ENCODE results near the gene SLC35C1.

SLC35C1 gene

DNA sequence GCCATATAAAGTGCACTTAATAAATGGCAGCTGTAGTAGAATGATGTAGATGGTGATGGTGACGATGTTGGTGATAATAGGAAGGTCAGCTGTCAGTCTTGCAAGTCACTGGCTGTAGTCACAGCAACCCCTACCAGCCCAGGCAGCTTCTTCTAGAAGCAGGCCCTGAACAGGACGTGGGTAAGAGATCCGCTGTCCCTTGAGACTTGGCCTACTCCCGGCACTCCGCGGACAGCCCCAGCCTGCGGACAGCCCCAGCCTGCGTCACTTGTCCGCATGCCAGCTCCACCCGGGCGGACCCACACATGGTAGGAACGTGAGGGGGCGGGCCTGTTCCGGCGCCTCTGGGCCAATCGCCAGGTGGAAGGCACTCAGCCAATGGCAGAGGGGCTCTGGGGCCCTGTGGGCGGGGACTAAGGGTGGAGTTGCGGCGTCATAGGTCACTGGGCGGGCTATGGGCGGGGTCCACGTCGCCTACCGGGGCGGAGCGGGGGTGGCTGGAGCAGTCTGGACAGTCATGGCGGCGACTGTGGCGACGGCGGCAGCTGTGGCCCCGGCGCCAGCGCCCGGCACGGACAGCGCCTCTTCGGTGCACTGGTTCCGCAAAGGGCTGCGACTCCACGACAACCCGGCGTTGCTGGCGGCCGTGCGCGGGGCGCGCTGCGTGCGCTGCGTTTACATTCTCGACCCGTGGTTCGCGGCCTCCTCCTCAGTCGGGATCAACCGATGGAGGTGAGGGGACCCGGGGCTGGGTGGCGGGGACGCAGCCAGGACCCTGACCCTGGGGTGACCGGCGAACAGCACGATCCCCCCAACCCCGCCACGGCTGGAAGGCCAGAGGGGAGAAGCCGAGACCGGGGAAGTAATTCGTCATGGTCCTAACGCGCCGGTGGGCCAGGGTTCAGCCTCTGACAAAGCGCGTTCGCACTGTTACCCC lies 42.3 kb downstream of the SLC35C1 start, which contains the start of gene CRY2:
Gene CRY2 (plus strand): TSS at position 502 of the 937 bp plus-strand sequence. CDS start 16 bp downstream, at position 518.
- DNase-seq = peak; percentile 96

DNA sequence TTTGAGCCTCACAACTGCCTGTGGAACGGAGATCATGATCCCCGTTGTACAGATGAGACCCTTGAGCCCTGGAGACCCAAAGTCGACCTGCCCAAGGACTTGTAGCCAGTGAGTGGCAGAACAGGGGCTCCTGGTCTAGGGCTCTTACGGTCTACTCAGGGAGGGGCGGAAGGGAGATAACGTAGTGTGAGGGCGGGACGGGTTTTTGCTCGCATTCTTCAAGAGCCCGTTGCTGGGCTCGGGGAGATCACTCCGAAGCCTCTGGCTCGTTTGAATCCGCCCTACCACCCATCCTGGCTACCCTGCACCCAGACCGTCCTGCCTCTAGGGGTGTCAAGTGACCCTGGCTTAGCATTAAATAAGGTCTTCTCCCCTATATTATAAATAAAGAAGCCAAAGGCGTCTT lies 43.0 kb downstream of the SLC35C1 start:
- DNase-seq = peak; percentile 52

DNA sequence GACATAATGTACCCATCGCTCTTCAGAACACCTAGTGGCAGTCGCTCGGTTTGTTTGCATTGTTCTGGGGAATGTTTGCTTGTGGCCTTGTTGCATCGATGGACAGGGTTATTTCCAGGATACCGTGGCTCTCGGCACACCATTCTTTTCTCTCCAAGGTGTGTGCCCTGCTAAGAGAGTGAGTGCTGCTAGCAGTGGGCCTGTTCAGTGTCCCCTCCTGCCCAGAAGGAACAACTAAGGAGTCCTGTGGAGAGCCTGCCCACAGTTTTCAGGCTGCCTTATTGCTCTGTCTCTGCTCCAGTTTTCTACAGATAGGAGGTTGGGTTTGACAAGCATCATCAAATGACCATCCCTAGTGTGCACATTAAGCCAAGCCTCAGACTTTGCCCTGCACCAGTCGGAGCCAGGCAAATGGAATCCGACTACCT lies 43.7 kb downstream of the SLC35C1 start:
- DNase-seq = no peak

DNA sequence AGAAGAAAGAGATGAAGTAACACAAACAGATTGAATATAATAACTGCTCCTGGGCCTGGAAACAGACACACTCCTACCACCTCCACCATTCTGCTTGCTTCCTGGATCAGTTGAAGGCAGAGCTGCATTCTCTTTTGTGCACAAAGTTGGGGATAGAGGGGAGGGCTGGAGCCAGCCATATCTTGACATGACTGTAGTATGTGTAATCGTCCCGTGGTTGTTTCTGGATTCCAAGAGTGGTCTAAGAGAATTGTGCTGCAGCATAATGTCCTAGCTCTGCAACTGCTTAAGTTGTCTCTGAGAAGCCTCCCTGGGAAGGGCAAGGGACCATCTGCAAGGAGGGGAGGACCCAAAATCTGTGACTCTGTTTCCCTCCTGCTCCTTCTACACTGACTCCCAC lies 45.5 kb downstream of the SLC35C1 start:
- DNase-seq = no peak

DNA sequence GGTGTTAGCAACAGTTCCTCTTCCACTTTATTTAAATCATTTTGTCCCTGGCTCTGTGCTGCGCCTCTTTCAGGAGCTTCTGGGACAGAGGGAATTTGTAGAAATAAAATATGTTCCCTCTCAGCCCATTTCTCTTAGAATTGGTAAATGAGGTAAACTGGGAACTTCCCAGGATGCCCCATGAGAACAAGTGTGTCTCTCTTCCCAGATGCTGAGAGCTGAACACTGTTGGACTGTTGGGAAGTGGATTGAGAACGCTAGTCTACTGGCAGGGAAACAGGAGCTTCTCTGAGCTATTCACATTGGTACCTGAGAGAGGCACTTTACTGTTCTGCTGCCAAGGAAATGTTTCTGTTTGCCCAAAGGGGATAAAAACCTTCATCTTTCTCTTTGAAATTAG lies 46.3 kb downstream of the SLC35C1 start:
- no peak for DNase-seq

DNA sequence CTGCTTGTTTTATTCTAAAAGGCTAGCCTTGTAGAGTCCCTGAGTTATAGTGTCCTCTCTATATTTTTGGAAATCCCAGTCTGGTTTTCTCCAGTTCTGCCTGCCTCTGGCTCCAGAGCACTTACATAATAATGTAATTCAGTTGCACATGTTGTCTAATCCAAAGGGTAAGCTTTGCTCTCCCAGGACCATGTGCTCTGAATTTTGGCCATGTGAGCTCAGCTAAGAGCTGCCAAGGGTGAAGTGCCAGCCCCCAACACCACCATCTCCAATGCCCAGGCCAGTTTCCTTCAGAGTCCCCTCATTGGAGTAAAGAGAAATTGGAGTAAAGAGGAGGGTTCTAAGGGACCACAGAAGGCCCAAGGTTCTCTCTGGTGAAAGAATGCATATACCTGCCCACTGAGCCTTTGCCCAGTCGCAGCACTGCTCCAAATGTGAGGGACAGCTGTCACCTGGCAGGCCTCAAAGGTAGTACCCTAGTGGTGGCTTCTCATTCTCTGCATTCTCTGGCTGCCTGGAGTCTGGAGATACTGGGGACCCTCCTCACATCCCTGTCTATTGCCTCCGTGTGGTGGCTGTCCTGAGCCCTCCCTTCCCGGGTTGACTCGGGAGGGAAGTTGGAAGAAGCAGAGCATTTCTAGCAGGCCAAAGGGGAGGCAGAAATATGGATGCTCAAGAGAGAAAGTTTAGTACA lies 47.2 kb downstream of the SLC35C1 start:
- DNase-seq = no peak

DNA sequence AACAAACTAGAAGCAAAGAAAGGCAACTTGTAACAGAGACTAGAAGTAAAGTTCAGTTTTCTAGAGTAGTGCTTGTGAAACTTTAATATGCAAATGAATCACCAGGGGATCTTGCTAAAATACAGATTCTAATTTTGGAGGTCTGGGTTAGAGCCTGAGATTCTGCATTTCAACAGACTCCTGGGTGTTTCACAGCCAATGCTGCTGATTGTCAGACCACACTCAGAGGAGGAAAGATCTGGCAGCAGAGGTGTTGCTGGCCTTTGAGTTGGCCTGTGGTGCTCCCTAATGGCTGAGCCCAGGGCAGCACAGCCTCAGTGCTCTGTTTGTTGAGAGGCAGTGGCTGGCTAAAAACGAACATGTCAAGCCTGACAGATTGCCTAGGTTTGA lies 47.8 kb downstream of the SLC35C1 start:
- DNase-seq = peak; percentile 51

DNA sequence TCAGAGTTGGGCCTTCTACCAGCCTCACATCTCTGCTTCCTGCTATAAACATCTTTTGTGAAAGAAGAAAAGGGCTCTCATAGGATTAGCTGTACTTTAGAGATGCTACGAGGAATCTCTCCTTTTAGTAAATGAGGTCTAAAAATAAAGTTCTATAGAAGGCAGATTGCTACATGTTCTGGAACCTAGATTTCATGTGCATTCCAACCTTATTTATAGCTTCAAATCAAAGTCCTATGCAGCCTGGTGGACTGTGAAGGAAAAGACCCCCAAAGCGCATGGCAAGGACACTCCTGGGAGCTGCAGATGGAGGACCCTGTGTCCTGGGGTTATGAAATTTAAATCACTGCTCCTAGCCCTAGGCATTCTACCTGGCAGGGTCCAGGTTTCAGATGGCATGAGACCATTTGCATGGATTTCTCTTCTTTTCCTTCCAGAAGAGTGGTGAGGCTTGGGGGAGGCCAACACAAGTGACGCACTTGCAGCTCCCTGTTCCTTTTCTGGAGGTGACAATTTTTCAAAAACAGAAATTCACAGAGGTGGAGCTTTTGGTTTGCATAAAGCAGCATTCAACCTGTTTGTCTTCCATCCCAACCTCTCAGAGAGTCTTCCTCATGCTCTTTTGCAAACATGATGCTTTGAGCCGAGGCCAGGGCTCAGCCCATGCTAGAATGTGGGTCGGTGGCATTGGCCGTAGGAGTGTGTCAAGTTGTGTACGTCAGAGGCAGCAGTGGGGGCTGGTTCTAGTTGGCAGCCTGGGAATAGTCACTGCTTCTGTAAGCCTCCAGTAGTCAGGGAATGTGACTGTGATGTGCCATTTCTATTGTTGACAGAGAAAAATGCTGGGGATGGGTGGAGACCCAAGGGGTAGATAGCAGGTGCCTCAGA lies 48.6 kb downstream of the SLC35C1 start:
- no peak for DNase-seq

DNA sequence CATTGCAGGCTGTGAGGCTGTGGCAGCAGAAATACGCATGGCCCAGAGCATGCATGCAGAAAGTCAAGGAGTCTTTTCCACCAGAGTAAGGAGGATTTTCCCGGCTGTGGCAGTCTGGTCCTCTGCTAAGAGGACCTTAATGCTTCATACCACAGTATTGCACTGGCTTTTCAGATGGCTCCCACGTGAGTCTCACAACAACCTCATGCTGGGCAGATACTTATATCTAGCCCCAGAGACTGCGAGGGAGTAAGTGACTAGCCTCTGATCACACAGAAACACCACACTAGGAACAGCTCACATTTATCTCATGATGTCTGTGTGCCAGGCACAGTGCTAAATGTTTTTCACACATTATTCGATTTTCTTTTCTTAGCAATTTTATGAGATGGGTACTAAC lies 50.4 kb downstream of the SLC35C1 start:
- no peak for DNase-seq

DNA sequence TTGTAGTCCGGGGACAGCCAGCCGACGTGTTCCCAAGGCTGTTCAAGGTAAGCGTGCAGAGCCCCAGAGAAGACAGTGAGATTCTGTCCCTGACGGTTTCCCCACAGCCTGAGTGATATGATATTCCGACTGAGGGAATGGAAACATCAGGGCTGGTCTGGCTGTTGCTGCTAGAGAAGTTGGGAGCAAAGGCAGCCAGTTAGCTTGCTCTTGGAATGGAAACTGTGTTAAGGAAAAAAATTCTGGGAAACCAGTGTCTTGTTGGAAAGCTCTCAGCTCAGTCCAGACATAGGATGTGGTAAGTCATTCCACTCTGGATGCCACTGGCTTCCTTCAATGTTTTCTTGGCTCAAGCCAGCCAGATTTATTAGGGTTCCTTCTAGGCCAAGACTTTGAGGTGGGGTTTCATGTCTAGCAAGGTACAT lies 51.1 kb downstream of the SLC35C1 start:
- DNase-seq = no peak

DNA sequence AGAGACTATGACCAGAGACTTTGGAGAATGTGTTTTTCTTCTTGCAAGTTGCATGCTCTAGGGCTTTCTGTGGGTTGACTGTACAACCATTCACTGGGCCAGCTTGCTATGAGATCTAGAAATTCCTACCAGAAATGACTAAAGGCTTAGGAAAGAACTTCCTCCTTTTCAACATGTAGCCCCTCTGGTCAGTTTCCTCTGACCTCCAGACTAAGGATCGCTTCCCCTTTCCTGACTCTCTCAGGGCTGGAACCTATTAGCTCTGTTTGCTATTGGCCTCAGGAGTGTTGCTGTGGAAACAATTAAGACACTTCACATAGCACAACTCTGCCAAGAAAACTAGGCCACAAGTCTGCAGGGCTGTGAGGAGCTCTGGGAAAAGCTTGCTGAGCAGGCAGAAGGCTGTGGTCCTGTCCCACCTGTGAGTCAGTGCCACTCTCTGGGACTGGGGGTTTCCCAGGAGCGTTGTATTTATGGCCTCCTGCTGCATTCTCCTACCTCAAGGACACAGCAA lies 53.1 kb downstream of the SLC35C1 start:
- peak; percentile 4 for DNase-seq

DNA sequence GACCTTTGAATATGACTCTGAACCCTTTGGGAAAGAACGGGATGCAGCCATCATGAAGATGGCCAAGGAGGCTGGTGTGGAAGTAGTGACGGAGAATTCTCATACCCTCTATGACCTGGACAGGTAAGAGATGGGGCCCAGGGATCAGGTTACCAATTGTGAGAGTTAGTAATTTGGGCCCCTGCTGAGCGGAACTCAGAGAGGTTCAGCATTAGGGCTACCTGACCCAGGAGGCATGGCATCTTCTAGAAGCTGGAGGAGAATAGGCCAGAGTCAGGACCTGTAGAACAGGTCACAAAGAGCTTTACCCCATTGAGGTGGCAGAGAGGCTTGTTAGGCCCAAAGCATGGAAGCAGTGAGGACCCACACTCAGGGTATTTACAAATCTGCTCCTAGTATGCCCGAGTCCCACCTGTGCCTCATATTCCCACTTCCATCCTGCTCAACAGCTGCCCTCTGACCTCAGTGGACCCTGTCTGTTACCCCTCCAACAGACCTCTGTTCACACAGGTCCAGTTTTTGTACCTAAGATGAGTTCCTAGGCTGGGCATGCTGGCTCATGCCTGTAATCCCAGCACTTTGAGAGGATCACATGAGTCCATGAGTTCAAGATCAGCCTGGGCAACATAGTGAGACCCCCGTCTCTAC lies 53.9 kb downstream of the SLC35C1 start:
- no peak for DNase-seq

DNA sequence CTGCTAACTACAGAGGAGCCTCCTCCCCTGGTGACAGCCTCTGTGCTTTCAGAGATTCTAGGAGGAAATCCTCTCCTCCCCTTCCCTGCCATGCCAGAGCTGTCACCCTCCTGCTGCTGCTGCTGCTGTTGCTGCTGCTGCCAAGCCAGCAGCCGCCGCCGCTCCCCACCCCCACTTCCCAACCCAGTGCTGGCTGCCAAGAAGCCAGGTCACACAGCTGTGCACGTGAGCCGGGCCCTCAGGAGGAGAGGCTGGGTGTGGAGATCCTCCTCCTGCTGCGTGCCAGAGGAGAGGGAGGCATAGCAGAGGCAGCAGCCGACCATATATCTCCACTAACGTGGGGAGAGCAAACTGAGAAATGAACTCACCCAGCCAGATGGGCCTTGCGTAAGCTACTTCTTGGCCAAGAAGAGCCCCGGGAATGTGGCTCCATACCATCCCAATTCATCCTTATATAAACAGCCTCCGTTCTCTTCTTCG lies 54.8 kb downstream of the SLC35C1 start:
- DNase-seq = no peak

DNA sequence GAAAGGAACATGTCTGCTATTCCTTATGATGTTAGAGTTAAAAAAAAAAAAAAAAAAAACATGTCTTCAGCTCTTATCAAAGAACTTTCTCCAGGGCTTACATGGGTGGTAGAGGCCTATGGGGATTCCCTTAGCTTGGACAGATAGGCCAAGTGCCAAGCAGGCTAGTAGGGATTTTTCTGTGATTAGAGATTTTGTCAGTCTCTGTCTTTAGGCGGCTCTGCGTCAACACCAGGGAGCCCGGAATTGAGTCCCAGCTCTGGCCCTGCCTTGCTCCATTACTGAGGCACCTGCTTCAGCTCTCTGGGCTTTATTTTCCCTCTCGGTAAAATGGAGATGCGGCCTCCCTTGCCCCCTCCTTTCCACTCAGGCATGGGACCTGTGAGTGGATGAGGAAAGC lies 55.4 kb downstream of the SLC35C1 start:
- DNase-seq = no peak

DNA sequence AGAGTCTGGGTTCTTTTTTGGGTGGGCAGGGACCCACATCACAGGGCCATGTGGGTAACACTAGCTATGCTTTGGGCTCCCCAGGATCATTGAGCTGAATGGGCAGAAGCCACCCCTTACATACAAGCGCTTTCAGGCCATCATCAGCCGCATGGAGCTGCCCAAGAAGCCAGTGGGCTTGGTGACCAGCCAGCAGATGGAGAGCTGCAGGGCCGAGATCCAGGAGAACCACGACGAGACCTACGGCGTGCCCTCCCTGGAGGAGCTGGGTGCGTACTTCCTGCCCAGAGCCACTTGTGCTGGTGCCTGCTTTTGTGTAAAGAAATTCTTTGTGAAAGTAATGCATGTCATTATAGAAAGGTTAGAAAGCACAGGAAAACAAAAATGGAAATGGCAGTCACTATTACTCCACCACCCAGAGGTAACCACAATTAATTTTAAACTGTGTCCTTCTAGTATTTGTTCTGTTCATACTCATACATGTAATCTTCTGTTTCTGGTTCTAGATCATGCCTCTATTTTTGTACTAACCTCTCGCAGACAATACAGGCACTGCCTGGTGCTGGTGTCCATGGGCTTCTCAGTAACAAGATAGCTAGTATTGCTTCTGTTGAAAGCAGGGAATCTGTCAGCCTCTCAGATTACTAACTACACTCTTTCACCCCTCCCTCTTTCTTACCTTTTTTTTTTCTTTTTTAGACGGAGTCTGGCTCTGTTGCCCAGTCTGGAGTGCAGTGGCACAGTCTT lies 56.0 kb downstream of the SLC35C1 start:
- DNase-seq = no peak

Measured in RPMI8226 (cell line).